Neuronal stem cell (in vitro differentiated cells): ENCODE data around the gene PTPRR.

Experiments
- DNase-seq: peaks from one replicate; pipeline ENCODE4 v3.0.0-alpha.2; 2013; ENCODE audit warnings: low spot score
- H2AFZ ChIP-seq: one replicate; pipeline ENCODE4 v1.6.1; 2013; ENCODE audit warnings: mild to moderate bottlenecking, low read length, inconsistent platforms
- H2AK5ac ChIP-seq: 2 replicates; pipeline ENCODE4 v1.6.1; 2013; ENCODE audit warnings: low read depth, mild to moderate bottlenecking, inconsistent platforms, low read length, moderate library complexity, mixed read lengths
- H2BK120ac ChIP-seq: 2 replicates; pipeline ENCODE4 v1.6.1; 2013; ENCODE audit warnings: low read depth, mild to moderate bottlenecking, inconsistent platforms, low read length, moderate library complexity, mixed read lengths
- H2BK12ac ChIP-seq: one replicate; pipeline ENCODE4 v1.6.1; 2013; ENCODE audit warnings: low read length, inconsistent platforms
- H2BK15ac ChIP-seq: 2 replicates; pipeline ENCODE4 v1.6.1; 2013; ENCODE audit warnings: mild to moderate bottlenecking, low read length, inconsistent platforms, mixed read lengths
- H2BK5ac ChIP-seq: one replicate; pipeline ENCODE4 v1.6.1; 2013; ENCODE audit warnings: inconsistent platforms, mild to moderate bottlenecking, low read length, moderate library complexity
- H3K14ac ChIP-seq: one replicate; pipeline ENCODE4 v1.6.1; 2013; ENCODE audit warnings: low read length, inconsistent platforms
- H3K18ac ChIP-seq: 2 replicates; pipeline ENCODE4 v1.6.1; 2013; ENCODE audit warnings: low read length, inconsistent platforms
- H3K23ac ChIP-seq: 2 replicates; pipeline ENCODE4 v1.6.1; 2013; ENCODE audit warnings: low read depth, mild to moderate bottlenecking, mixed read lengths, low read length, inconsistent platforms; ENCODE audit not compliant: poor library complexity
- H3K27ac ChIP-seq: replicated peaks from 3 replicates; pipeline ENCODE4 v1.5.1; 2013; ENCODE audit warnings: low read length, inconsistent platforms
- H3K27me3 ChIP-seq, 3 experiments: 2 replicates each; pipeline ENCODE4 v1.6.1; 2013; ENCODE audit warnings: low read length in 3 of 3, mild to moderate bottlenecking in 2 of 3, inconsistent platforms in 1 of 3, low read depth in 1 of 3, mixed read lengths in 1 of 3, moderate library complexity in 1 of 3; ENCODE audit not compliant: control insufficient read depth in 3 of 3, insufficient read depth in 3 of 3
- H3K36me3 ChIP-seq, 2 donors: replicated peaks in 1 of 2; 2 replicates each; pipeline ENCODE4 v1.6.1; 2013; ENCODE audit warnings: low read length in 2 of 2; ENCODE audit not compliant: control insufficient read depth in 2 of 2, insufficient read depth in 2 of 2
- H3K4ac ChIP-seq: 2 replicates; pipeline ENCODE4 v1.6.1; 2013; ENCODE audit warnings: inconsistent platforms, mild to moderate bottlenecking, low read length, moderate library complexity
- H3K4me1 ChIP-seq, 2 donors: 1 replicate in 1 of 2; 2 replicates in 1 of 2; pipeline ENCODE4 v1.6.1; 2013; ENCODE audit warnings: low read length in 2 of 2, low read depth in 1 of 2; ENCODE audit not compliant: control insufficient read depth in 2 of 2, insufficient read depth in 1 of 2
- H3K4me2 ChIP-seq: one replicate; pipeline ENCODE4 v1.6.1; 2013; ENCODE audit warnings: mild to moderate bottlenecking, low read length, inconsistent platforms; ENCODE audit not compliant: insufficient read depth, poor library complexity, severe bottlenecking
- H3K4me3 ChIP-seq, 2 donors: 2 replicates each; pipeline ENCODE4 v1.5.1; 2013; ENCODE audit warnings: low read length in 2 of 2, mild to moderate bottlenecking in 2 of 2, inconsistent platforms in 1 of 2, moderate library complexity in 1 of 2
- H3K79me1 ChIP-seq: one replicate; pipeline ENCODE4 v1.6.1; 2013; ENCODE audit warnings: low read depth, mild to moderate bottlenecking, inconsistent platforms, low read length, moderate library complexity
- H3K9ac ChIP-seq: one replicate; pipeline ENCODE4 v1.6.1; 2013; ENCODE audit warnings: mild to moderate bottlenecking, low read depth, low read length, inconsistent platforms; ENCODE audit not compliant: poor library complexity
- H3K9me3 ChIP-seq, 2 donors: replicated peaks in 1 of 2; 2 replicates each; pipeline versions ENCODE3 to v1.6.1; 2013; ENCODE audit warnings: low read length in 2 of 2, mild to moderate bottlenecking in 2 of 2, inconsistent platforms in 1 of 2, low read depth in 1 of 2, mixed read lengths in 1 of 2, moderate library complexity in 1 of 2; ENCODE audit not compliant: control insufficient read depth in 2 of 2, insufficient read depth in 1 of 2
- H4K8ac ChIP-seq: one replicate; pipeline ENCODE4 v1.6.1; 2013; ENCODE audit warnings: low read depth, mild to moderate bottlenecking, inconsistent platforms, low read length, moderate library complexity
- H4K91ac ChIP-seq: one replicate; pipeline ENCODE4 v1.6.1; 2013; ENCODE audit warnings: low read length, low read depth, mild to moderate bottlenecking, inconsistent platforms; ENCODE audit not compliant: poor library complexity
- WGBS, 2 donors: extraction: QIAGEN DNeasy Blood & Tissue Kit; methylation state at CpG; one replicate each; pipeline ENCODE4 v1.1.7; 2013; ENCODE audit warnings: missing lambda C conversion rate in 2 of 2, mixed read lengths in 1 of 2; ENCODE audit not compliant: insufficient read length in 2 of 2, insufficient replicate concordance in 1 of 2; ENCODE audit errors: extremely low coverage in 2 of 2; 5-methylcytosine and 5-hydroxymethylcytosine counted together

The PTPRR gene

GRCh38 chr12:70626180-70626579, 294.4 kb downstream of the PTPRR start:
- H3K4me2 ChIP-seq: no peak overlapping the region
- H2BK12ac ChIP-seq: no peak overlapping the region
- H3K4ac ChIP-seq: no peak overlapping the region
- H2BK120ac ChIP-seq: no peak overlapping the region
- no peaks in the 10 kb centered on the region for H3K36me3 ChIP-seq
- no peak for DNase-seq
- no peak overlapping the region for H3K27ac ChIP-seq
- H2BK15ac ChIP-seq: no peak overlapping the region
- no peak overlapping the region for H4K91ac ChIP-seq
- no peaks in the 10 kb centered on the region for H3K9me3 ChIP-seq
- WGBS, 2 donors: no CpG with 5 or more reads among the region's 3 CpGs
- no peak overlapping the region for H4K8ac ChIP-seq
- H3K14ac ChIP-seq: no peak overlapping the region
- no peaks in the 10 kb centered on the region for H3K79me1 ChIP-seq
- peaks cover 0 to 1% (median 0%) of the 10 kb centered on the region in 3 experiments for H3K27me3 ChIP-seq
- H2AFZ ChIP-seq: no peak overlapping the region
- H2BK5ac ChIP-seq: no peak overlapping the region
- no peak overlapping the region for H2AK5ac ChIP-seq
- H3K4me3 ChIP-seq: no peak overlapping the region
- H3K18ac ChIP-seq: no peak overlapping the region
- H3K9ac ChIP-seq: no peak overlapping the region
- H3K4me1 ChIP-seq: peaks cover 0 to 5% of the 10 kb centered on the region in 2 donors
- no peak overlapping the region for H3K23ac ChIP-seq

- no peak for DNase-seq
- no peaks in the 10 kb centered on the region for H3K79me1 ChIP-seq
- no peak overlapping the region for H2BK120ac ChIP-seq
- H2AFZ ChIP-seq: no peak overlapping the region
- no peak overlapping the region for H2BK12ac ChIP-seq
- H3K18ac ChIP-seq: no peak overlapping the region
- no peak overlapping the region for H2BK15ac ChIP-seq
- peaks cover 0 to 1% (median 0%) of the 10 kb centered on the region in 3 experiments for H3K27me3 ChIP-seq
- no peak overlapping the region for H3K4me3 ChIP-seq
- H3K14ac ChIP-seq: no peak overlapping the region
- H4K91ac ChIP-seq: no peak overlapping the region
- no peak overlapping the region for H3K9ac ChIP-seq
- no peak overlapping the region for H2AK5ac ChIP-seq
- no CpG with 5 or more reads among the region's 5 CpGs for WGBS, 2 donors
- H4K8ac ChIP-seq: no peak overlapping the region
- no peak overlapping the region for H2BK5ac ChIP-seq
- H3K9me3 ChIP-seq: no peaks in the 10 kb centered on the region
- H3K36me3 ChIP-seq: no peaks in the 10 kb centered on the region
- H3K4ac ChIP-seq: no peak overlapping the region
- peaks cover 3 to 7% of the 10 kb centered on the region in 2 donors for H3K4me1 ChIP-seq
- no peak overlapping the region for H3K4me2 ChIP-seq
- no peak overlapping the region for H3K27ac ChIP-seq
- no peak overlapping the region for H3K23ac ChIP-seq
Measured at GRCh38 chr12:70619471-70620152, 300.9 kb downstream of the PTPRR start.

- Histone ChIP-seq H3K18ac (no peak overlapping the region), H3K79me1 (no peaks in the 10 kb centered on the region), H3K4ac (no peak overlapping the region), H3K4me1 (peaks cover 3 to 7% of the 10 kb centered on the region in 2 donors), H3K27me3 (peaks cover 0 to 2% (median 1%) of the 10 kb centered on the region in 3 experiments), H4K8ac (no peak overlapping the region), H2AFZ (no peak overlapping the region), H3K9me3 (no peaks in the 10 kb centered on the region), H2BK5ac (no peak overlapping the region), H3K9ac (no peak overlapping the region), H2BK15ac (no peak overlapping the region), H3K4me2 (no peak overlapping the region), H3K36me3 (no peaks in the 10 kb centered on the region), H3K23ac (no peak overlapping the region), H2BK12ac (no peak overlapping the region), H3K14ac (no peak overlapping the region), H2BK120ac (no peak overlapping the region), H3K4me3 (no peak overlapping the region), H3K27ac (no peak overlapping the region), H2AK5ac (no peak overlapping the region), H4K91ac (no peak overlapping the region)
- WGBS, 2 donors: no CpG with 5 or more reads among the region's 4 CpGs
- no peak for DNase-seq
Measured at GRCh38 chr12:70618371-70618770, 302.2 kb downstream of the PTPRR start.

- H3K9me3 ChIP-seq: no peaks in the 10 kb centered on the region
- no peaks in the 10 kb centered on the region for H3K36me3 ChIP-seq
Measured at GRCh38 chr12:70617450-70617849, 303.1 kb downstream of the PTPRR start.

More at GRCh38 chr12:70617450-70617849, 303.1 kb downstream of the PTPRR start:
- Histone ChIP-seq H3K4me2 (no peak overlapping the region), H3K4me1 (peaks cover 3 to 5% of the 10 kb centered on the region in 2 donors), H2AK5ac (no peak overlapping the region), H2BK12ac (no peak overlapping the region), H3K18ac (no peak overlapping the region), H2BK120ac (no peak overlapping the region), H3K79me1 (no peaks in the 10 kb centered on the region), H3K23ac (no peak overlapping the region), H3K4me3 (no peak overlapping the region), H2AFZ (no peak overlapping the region), H3K9ac (no peak overlapping the region), H4K8ac (no peak overlapping the region), H2BK15ac (no peak overlapping the region), H3K14ac (no peak overlapping the region), H2BK5ac (no peak overlapping the region), H3K27me3 (peaks cover 0 to 10% (median 0%) of the 10 kb centered on the region in 3 experiments), H3K27ac (no peak overlapping the region), H3K4ac (no peak overlapping the region), H4K91ac (no peak overlapping the region)
- no peak for DNase-seq
- no CpG with 5 or more reads among the region's 4 CpGs for WGBS, 2 donors
